ENCODE measurements around the gene LAMA4.

DNA sequence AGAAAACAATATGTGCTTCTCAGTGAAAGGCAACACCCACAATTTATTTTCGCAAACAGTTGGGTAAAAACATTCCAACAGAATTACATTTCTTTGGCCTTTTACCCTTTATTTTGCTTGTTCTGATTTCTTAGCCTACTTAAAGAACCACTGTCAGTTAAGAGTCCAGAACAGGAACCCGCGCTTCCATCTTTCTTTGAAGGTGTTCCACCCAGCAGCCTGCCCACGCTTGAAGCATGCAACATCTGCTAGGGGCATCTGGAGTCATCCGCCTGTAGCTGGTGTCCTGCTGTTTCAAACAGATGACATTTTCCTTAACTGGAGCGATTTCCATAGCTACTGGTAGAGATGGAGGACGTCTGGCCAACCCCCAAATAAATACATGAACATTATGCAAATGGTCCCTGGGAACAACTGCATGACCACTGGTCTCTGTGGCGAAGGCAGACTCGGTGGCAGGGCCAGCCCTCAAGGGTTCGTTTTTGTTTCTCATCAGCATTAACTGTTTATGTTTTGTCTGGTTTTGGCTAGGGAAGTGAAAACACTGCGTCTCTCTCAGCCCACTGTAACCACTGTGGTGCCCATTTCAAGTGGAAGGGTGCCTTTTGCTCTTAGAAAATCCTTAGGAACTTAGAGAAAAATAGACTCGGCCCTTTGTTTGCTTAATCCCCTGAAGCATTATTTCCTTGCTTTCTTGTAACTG lies 51.6 kb downstream of the LAMA4 start:
- TF ChIP-seq, protein P1, sequence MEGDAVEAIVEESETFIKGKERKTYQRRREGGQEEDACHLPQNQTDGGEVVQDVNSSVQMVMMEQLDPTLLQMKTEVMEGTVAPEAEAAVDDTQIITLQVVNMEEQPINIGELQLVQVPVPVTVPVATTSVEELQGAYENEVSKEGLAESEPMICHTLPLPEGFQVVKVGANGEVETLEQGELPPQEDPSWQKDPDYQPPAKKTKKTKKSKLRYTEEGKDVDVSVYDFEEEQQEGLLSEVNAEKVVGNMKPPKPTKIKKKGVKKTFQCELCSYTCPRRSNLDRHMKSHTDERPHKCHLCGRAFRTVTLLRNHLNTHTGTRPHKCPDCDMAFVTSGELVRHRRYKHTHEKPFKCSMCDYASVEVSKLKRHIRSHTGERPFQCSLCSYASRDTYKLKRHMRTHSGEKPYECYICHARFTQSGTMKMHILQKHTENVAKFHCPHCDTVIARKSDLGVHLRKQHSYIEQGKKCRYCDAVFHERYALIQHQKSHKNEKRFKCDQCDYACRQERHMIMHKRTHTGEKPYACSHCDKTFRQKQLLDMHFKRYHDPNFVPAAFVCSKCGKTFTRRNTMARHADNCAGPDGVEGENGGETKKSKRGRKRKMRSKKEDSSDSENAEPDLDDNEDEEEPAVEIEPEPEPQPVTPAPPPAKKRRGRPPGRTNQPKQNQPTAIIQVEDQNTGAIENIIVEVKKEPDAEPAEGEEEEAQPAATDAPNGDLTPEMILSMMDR (IDR thresholded peaks at IDR 0.05): no peak
- TF ChIP-seq POLR2AphosphoS5 (IDR thresholded peaks at IDR 0.05): peak in 1 of 2 donors; percentile 31
- no peak for TF ChIP-seq POLR2A (IDR thresholded peaks at IDR 0.05; ENCODE audit: low read depth)
- TF ChIP-seq EP300 (IDR thresholded peaks at IDR 0.05): no peak
